ENCODE data around the gene NECAB2.

Gene NECAB2

DNA sequence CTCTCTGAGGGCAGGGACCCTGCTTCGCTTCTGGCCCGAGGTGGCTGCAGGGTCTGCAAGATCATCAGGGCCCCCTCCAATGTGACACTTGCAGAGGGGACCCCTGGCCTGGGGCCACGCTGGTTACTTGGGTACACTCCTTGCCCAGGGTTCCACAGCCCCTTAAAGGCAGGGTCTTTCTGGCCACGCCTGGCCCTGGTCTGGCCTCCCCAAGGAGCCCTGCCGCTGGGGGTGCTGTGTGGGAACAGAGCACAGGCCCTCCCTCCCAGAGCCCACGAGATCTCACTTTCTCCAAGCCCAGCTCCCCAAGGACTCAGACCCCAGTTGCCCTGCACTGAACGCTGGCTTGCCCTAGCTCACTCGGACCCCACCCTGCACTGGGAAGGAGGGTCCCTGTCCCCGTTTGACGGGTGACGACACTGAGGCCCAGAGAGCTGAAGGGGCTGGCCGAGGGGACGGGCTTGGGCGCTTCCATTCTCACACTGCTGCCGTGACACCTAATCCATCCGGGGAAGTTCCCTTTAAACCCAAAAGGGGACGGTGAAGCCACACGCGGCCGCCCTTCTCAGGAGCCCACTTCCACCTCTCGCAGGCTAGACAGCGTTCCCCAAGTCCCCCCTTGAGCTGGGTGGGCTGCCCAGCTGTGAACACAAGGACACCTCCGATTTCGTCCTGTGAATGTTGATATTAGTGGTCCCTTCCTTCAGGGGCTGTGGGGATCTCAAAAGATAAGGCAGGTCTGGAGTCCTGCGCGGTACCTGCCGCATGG, 41.9 kb upstream of the NECAB2 start:
- TF ChIP-seq, protein P1, sequence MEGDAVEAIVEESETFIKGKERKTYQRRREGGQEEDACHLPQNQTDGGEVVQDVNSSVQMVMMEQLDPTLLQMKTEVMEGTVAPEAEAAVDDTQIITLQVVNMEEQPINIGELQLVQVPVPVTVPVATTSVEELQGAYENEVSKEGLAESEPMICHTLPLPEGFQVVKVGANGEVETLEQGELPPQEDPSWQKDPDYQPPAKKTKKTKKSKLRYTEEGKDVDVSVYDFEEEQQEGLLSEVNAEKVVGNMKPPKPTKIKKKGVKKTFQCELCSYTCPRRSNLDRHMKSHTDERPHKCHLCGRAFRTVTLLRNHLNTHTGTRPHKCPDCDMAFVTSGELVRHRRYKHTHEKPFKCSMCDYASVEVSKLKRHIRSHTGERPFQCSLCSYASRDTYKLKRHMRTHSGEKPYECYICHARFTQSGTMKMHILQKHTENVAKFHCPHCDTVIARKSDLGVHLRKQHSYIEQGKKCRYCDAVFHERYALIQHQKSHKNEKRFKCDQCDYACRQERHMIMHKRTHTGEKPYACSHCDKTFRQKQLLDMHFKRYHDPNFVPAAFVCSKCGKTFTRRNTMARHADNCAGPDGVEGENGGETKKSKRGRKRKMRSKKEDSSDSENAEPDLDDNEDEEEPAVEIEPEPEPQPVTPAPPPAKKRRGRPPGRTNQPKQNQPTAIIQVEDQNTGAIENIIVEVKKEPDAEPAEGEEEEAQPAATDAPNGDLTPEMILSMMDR (IDR thresholded peaks at IDR 0.05), result no peak
- Histone ChIP-seq H3K27ac (no peak overlapping the region), H3K4me1 (ENCODE audit: control insufficient read depth in 1 of 2, insufficient read depth in 1 of 2, low read depth in 1 of 2, low read length in 1 of 2) (no peaks in the 10 kb centered on the region), H3K9me3 (no peaks in the 10 kb centered on the region), H3K36me3 (peaks cover 16% of the 10 kb centered on the region), H3K4me3 (ENCODE audit: low read depth in 1 of 2, low read length in 1 of 2) (no peak overlapping the region), H3K27me3 (no peaks in the 10 kb centered on the region)

DNA sequence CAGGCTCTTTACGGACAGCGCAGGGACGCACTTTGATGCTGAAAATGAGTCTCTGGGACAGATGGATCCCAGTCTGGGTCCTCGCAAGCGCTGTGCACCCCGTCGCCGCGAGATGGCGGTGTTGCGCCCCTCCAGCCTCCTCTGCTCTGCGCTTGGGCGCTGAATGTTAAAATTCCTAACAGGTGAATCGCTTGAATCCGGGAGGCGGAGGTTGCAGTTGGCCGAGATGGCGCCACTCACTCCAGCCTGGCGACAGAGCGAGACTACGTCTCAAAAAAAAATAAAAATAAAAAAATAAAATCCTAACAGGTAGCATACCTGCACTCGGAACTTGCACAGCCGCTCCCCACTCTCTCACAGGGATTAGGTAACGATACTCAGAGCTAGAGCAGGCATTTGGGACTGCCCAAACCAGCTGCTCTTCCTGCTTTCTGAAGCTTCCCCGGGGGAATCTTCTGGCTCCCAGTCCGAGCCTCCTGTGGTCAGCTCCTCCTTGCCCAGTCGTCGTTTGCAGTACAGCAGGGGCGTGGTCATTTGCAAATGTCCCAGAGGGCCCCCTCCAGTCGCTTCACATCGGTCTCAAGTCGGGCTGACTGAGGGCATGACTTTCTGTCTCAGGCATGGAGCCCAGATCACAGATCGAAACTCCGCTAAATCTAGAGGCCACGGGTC, 41.2 kb upstream of the NECAB2 start:
- Histone ChIP-seq H3K27ac (no peak overlapping the region), H3K4me1 (ENCODE audit: control insufficient read depth in 1 of 2, insufficient read depth in 1 of 2, low read depth in 1 of 2, low read length in 1 of 2) (no peaks in the 10 kb centered on the region), H3K9me3 (no peaks in the 10 kb centered on the region), H3K27me3 (no peaks in the 10 kb centered on the region), H3K4me3 (ENCODE audit: low read depth in 1 of 2, low read length in 1 of 2) (no peak overlapping the region), H3K36me3 (peaks cover 12% of the 10 kb centered on the region)
- TF ChIP-seq, protein P1 (IDR thresholded peaks at IDR 0.05), result peak; percentile 86

DNA sequence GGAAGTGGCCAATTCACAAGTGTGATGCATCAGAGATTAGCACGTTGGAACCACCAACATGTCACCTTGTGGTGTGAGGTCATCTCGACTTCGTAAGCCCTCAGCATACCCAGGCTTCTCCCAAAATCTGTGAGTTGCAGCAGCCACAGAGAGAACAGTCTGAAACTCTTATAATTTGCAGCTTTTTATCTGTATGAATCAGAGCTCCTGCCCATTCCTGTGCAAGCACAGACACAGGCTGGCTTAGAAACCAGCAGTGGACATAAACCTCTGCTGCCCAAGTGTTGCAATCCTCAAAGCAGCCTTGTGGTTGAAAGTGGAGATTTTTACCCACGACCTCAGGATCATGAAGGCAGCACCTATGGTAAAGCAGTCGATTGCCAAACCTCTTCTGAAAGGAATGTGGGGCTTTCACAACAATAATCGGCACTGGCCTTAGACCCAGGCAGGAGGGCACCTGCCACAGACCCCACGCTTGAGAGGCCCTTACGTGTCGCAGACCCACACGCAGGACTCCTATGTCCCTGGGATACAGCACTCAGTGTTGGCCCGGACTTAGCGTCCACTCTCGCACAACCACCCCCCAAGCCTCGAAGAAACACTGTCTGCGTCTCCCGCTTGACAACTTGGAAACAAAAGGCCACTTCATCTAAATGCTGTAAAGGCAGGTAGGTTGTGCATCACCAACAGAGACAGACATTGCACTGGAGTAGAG, 39.5 kb upstream of the NECAB2 start:
- no peak overlapping the region for H3K27ac ChIP-seq

DNA sequence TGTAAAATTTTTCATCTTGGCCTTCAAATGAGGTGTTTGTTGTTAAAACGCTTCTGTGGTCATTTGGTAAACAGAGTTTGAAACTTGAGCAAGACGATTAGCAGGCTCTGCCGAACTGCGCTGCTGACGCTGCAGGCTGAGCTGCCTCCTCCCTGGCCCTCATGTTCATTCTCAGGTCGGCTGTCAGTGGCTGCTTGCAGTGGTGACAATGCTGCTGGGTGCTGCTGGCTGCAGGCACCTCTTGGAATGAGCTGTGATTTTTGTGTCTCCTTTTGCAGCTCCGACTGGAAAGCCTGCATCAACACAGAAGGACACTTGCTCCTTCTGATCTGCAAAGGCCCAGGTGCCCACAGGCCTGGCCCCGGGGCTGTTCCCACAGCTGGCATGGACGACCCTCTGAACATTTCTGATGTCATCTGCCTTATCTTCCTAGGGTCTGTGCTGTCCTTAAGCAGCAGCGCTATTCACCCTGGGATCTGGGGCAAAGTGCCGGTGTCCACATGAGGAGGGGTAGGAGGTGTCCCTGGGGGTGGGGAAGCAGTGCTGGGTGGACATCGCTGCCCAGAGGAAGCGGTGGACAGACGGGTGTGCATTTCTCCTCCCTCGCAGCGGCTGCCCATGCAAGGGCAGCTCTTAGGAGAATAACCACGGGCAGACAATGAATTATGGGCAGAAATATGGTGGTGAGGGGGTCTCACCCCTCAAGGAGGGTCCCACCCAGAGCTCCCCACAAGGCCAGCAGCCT, 38.1 kb upstream of the NECAB2 start:
- TF ChIP-seq, protein P1 (IDR thresholded peaks at IDR 0.05), result no peak
- Histone ChIP-seq H3K36me3 (peaks cover under 1% of the 10 kb centered on the region), H3K9me3 (no peaks in the 10 kb centered on the region), H3K4me3 (ENCODE audit: low read depth in 1 of 2, low read length in 1 of 2) (no peak overlapping the region), H3K4me1 (ENCODE audit: control insufficient read depth in 1 of 2, insufficient read depth in 1 of 2, low read depth in 1 of 2, low read length in 1 of 2) (no peaks in the 10 kb centered on the region), H3K27ac (no peak overlapping the region), H3K27me3 (no peaks in the 10 kb centered on the region)

More for the DNA sequence above, 39.5 kb upstream of the NECAB2 start:
- H3K4me3 ChIP-seq (ENCODE audit: low read depth in 1 of 2, low read length in 1 of 2), result no peak overlapping the region
- no peaks in the 10 kb centered on the region for H3K27me3 ChIP-seq
- H3K36me3 ChIP-seq, result peaks cover 8% of the 10 kb centered on the region
- H3K4me1 ChIP-seq (ENCODE audit: control insufficient read depth in 1 of 2, insufficient read depth in 1 of 2, low read depth in 1 of 2, low read length in 1 of 2), result no peaks in the 10 kb centered on the region
- TF ChIP-seq, protein P1 (IDR thresholded peaks at IDR 0.05), result no peak
- no peaks in the 10 kb centered on the region for H3K9me3 ChIP-seq

Measured in neutrophil (primary cell).